Measurements from ENCODE around the gene PIK3CD. TPM values are rescaled to one million over a fixed set of nuclear protein-coding genes. Genes with fewer than 3 reads are reported as not detected.

Gene PIK3CD
- total RNA-seq, 1 donor from 2014 or later: 28.3 TPM

GRCh38 chr1:9676815-9677393, 25.4 kb downstream of the PIK3CD start:
- H3K4me1 ChIP-seq: peaks cover 3% of the 10 kb centered on the region
- intact Hi-C loops (cut with DNase I): no loop called here
- peak; percentile 24 to 57 for ATAC-seq

GRCh38 chr1:9680091-9680490, 28.6 kb downstream of the PIK3CD start:
- intact Hi-C loops (cut with DNase I): no loop called here
- DNase-seq: no peak

More at GRCh38 chr1:9676815-9677393, 25.4 kb downstream of the PIK3CD start:
- no peak for TF ChIP-seq CTCF (IDR thresholded peaks at IDR 0.05)
- Histone ChIP-seq H3K36me3 (no peaks in the 10 kb centered on the region), H3K4me3 (no peak overlapping the region), H3K27ac (no peak overlapping the region), H3K9me3 (no peaks in the 10 kb centered on the region), H3K27me3 (ENCODE audit: low read depth) (no peaks in the 10 kb centered on the region)
- DNase-seq: no peak

GRCh38 chr1:9680828-9681227, 29.3 kb downstream of the PIK3CD start:
- Histone ChIP-seq H3K36me3 (no peaks in the 10 kb centered on the region), H3K27me3 (ENCODE audit: low read depth) (no peaks in the 10 kb centered on the region), H3K4me1 (no peaks in the 10 kb centered on the region), H3K9me3 (no peaks in the 10 kb centered on the region), H3K4me3 (no peak overlapping the region), H3K27ac (no peak overlapping the region)
- ATAC-seq (no peak), DNase-seq (no peak)
- no peak for TF ChIP-seq CTCF (IDR thresholded peaks at IDR 0.05)
- intact Hi-C loops (cut with DNase I): no loop called here

More at GRCh38 chr1:9680091-9680490, 28.6 kb downstream of the PIK3CD start:
- H3K27me3 ChIP-seq (ENCODE audit: low read depth): no peaks in the 10 kb centered on the region
- no peaks in the 10 kb centered on the region for H3K9me3 ChIP-seq
- no peaks in the 10 kb centered on the region for H3K4me1 ChIP-seq
- no peak overlapping the region for H3K27ac ChIP-seq
- no peaks in the 10 kb centered on the region for H3K36me3 ChIP-seq
- no peak overlapping the region for H3K4me3 ChIP-seq
- TF ChIP-seq CTCF (IDR thresholded peaks at IDR 0.05): no peak
- ATAC-seq: no peak

- H3K4me3 ChIP-seq: no peak overlapping the region
- H3K9me3 ChIP-seq: no peaks in the 10 kb centered on the region
- H3K27me3 ChIP-seq (ENCODE audit: low read depth): no peaks in the 10 kb centered on the region
- TF ChIP-seq CTCF (IDR thresholded peaks at IDR 0.05): no peak
- peaks cover 25% of the 10 kb centered on the region for H3K4me1 ChIP-seq
- intact Hi-C loops (cut with DNase I): no loop called here
- no peak overlapping the region for H3K27ac ChIP-seq
- H3K36me3 ChIP-seq: no peaks in the 10 kb centered on the region
- ATAC-seq (no peak), DNase-seq (no peak)
These were observed 33.3 kb downstream of the PIK3CD start for GRCh38 chr1:9684801-9685200.

- peak overlapping the region; percentile 31 for H3K27ac ChIP-seq
- peak overlapping the region; percentile 66 for H3K4me3 ChIP-seq
- ATAC-seq (peak; percentile 59 to 62), DNase-seq (peak; percentile 66)
- H3K9me3 ChIP-seq: no peaks in the 10 kb centered on the region
- H3K36me3 ChIP-seq: peaks cover under 1% of the 10 kb centered on the region
- peaks cover 39% of the 10 kb centered on the region for H3K4me1 ChIP-seq
- no peak for TF ChIP-seq CTCF (IDR thresholded peaks at IDR 0.05)
- intact Hi-C loops (cut with DNase I): no loop called here
- H3K27me3 ChIP-seq (ENCODE audit: low read depth): no peaks in the 10 kb centered on the region
These were observed 35.8 kb downstream of the PIK3CD start for GRCh38 chr1:9687120-9687873.

All from lower lobe of right lung (tissue), 2 donors.